GM12874 (cell line): ENCODE data around the gene NSUN7.

Experiments used
- TF ChIP-seq, protein P1 (sequence below): IDR thresholded peaks from 2 replicates; pipeline ENCODE4 v1.5.1; 2011; ENCODE audit warnings: low read depth, mild to moderate bottlenecking, control low read depth, low read length, moderate library complexity; ENCODE audit not compliant: insufficient read depth

NSUN7 gene

DNA sequence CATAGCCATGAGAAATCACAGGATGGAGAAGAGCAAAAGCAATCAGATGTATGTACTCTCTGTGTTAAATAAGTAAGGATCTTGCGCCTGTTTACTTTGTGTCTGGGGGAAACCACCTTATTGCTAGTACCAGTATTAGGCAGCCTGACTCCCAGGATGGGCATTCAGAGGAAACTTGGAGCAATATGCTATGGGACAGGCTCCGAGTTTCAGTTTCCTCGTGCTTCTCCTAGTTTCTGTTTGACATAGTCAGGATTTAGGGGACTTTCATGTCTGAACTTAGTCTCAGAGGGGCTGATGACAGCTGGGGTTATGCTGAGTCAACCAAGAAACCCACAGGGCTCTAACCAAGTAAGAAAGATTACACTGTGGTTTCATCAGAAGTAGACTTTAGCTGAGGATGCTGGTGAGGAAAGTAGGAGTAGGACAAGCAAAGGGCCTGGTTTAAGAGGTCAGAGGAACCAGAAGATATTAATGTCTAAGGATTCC lies 13.5 kb downstream of the NSUN7 start:
- TF ChIP-seq, protein P1, sequence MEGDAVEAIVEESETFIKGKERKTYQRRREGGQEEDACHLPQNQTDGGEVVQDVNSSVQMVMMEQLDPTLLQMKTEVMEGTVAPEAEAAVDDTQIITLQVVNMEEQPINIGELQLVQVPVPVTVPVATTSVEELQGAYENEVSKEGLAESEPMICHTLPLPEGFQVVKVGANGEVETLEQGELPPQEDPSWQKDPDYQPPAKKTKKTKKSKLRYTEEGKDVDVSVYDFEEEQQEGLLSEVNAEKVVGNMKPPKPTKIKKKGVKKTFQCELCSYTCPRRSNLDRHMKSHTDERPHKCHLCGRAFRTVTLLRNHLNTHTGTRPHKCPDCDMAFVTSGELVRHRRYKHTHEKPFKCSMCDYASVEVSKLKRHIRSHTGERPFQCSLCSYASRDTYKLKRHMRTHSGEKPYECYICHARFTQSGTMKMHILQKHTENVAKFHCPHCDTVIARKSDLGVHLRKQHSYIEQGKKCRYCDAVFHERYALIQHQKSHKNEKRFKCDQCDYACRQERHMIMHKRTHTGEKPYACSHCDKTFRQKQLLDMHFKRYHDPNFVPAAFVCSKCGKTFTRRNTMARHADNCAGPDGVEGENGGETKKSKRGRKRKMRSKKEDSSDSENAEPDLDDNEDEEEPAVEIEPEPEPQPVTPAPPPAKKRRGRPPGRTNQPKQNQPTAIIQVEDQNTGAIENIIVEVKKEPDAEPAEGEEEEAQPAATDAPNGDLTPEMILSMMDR, result no peak

DNA sequence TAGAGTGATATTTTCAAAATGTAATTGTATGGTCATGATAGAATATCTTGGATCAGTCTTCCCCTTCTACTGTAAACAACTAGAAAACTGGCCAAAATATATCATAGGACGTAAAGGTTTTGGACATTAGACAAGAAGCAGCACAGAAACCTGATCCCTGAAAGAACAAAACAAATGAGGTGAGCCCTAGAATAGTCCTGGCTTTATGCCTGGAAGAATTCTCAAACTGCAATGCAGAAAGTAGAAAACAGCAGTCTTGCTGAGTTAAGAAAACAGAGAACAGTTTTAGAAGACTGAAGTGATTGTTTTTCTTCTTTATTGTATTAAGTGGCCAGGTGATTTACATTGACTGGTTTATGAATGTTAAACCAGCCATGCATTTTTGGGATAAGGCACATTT lies 19.5 kb downstream of the NSUN7 start:
- TF ChIP-seq, protein P1, result no peak

DNA sequence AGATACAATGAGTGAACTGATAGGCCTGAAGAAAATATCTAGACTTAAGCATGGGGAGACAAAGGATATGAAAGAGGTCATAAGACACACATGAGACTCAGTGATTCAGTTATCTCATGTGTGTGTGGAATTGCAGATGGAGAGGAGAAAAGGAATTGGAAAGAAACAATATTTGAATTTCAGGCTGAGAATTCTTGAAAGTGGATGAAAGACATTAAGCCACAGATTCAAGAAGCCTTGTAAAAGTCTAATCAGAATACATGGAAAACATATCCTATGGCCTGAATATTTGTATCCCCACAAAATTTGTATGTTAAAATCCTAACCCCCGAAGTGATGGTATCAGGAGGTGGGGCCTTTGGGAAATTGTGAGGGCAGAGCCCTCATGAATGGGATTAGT lies 28.3 kb downstream of the NSUN7 start:
- TF ChIP-seq, protein P1, result no peak

DNA sequence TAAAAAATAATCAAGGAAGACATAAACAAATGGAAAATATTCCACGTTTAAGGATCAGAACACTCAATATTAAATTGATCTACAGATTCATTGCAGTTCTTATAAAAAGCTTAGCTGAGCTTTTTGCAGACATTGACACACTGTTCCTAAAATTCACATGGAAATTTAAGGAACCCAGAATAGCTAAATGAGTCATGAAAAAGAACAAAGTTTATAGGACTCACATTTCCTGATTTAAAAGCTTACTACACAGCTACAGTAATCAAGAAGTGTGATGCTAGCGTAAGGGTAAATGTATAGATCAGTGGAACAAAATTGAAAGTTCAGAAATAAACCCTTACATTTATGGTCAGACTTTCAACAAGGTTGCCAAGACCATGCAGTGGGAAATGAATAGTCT lies 33.1 kb downstream of the NSUN7 start:
- TF ChIP-seq, protein P1, result no peak

DNA sequence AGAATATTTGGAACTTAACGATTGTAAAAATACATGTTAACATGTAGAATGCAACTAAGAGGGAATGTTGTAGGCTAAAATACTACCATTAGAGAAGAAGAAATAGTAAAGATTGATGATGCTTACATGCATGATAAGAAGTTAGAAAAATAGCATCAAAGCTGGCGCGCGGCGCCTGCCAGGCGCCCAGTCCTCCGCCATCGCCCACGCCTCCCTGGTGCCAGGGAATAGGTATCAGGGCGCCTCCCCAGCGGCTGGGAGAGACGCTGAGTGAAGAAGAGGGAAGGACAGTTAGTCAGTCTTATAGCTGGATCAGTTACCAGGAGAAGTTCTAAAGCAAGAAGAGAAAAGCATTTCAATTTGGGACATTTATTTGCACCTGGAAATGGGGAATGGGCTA lies 36.0 kb downstream of the NSUN7 start:
- TF ChIP-seq, protein P1, result no peak

DNA sequence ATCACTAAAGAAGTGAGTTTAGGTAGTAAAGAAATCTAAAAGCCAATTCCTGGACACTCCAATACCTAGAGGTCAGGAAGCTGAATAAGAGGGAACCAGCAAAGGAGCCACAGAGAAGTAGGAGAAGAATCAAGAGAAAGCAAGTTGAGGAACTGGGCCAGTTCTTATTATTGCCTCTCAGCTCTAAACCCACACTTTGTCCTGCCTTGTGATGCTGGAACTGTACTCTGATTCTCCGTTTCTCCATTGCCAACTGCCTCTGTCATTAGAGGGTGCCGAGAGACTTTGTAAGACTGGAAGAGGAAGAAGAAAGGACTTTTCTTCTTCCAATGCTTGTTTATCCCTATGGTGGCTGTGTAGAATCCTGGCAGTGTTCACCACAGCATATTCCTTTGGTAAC lies 38.6 kb downstream of the NSUN7 start:
- TF ChIP-seq, protein P1, result no peak

DNA sequence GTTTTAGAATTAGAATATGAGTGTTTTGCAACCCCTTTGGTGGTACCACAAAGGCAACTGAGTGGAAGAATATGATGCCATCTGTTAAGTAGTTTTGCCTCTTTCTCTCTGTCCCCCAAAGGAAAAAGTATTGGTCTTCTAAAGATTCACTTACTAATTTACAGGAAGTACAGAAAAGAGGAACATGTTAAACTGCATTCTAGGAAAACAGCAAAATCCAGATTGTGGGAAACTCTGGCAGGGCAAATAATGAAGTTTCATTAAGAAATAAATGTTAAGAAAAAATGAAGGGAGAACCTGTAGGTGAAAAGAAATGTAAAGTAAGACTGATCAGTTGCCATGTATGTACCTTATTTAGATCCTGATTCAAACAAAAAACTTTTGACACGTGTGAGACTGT lies 39.3 kb downstream of the NSUN7 start:
- TF ChIP-seq, protein P1, result no peak

DNA sequence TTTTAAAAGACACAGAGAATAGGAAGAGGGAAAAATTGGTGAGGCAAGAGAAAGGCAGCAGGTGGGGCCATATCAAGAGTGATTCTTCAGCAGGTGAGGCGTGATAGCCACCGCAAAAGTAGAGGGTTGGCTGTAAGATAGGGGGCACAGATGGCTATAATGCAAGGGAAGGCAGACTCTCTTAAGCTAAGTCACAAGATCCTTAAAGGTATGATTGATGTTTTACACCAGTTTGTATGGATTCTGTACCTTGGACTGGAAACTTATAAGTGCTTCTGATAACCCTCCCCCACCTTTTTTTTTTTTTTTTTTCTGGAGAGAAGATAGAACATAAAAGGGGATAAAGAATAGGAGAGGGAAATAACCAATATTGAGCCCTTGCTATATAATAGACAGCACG lies 40.0 kb downstream of the NSUN7 start:
- TF ChIP-seq, protein P1, result no peak
